PFSK-1 (cell line): Measurements from ENCODE around the gene AKIRIN2.

Experiments used
- FOXP2 ChIP-seq: optimal IDR thresholded peaks from 2 replicates; pipeline ENCODE3; 2011; ENCODE audit warnings: borderline replicate concordance, control low read depth, inconsistent platforms; ENCODE audit not compliant: insufficient read depth; ENCODE audit errors: extremely low read length, extremely low read depth
- POLR2AphosphoS5 ChIP-seq: IDR thresholded peaks from 2 replicates; pipeline ENCODE4 v1.6.1; 2012; ENCODE audit warnings: low read depth, mild to moderate bottlenecking, control low read depth, low read length, moderate library complexity
- SIN3A ChIP-seq: IDR thresholded peaks from 2 replicates; pipeline ENCODE4 v1.6.1; 2012; ENCODE audit warnings: mild to moderate bottlenecking, low read length, moderate library complexity, borderline replicate concordance; ENCODE audit not compliant: insufficient read depth
- TAF1 ChIP-seq: IDR thresholded peaks from 2 replicates; pipeline ENCODE4 v1.6.1; 2012; ENCODE audit warnings: low read length, control low read depth, borderline replicate concordance; ENCODE audit not compliant: insufficient read depth
- TF ChIP-seq, protein P1 (sequence below), 2 experiments: IDR thresholded peaks; 2 replicates each; pipeline versions ENCODE4 v1.6.1 to v1.8.0; 2011 to 2012; ENCODE audit warnings: low read depth in 2 of 2, low read length in 2 of 2, control low read depth in 1 of 2, inconsistent platforms in 1 of 2, mild to moderate bottlenecking in 1 of 2, moderate library complexity in 1 of 2; ENCODE audit not compliant: insufficient read depth in 1 of 2

The AKIRIN2 gene

GRCh38 chr6:87663434-87663833, 38.6 kb downstream of the AKIRIN2 start:
- TF ChIP-seq, protein P1, sequence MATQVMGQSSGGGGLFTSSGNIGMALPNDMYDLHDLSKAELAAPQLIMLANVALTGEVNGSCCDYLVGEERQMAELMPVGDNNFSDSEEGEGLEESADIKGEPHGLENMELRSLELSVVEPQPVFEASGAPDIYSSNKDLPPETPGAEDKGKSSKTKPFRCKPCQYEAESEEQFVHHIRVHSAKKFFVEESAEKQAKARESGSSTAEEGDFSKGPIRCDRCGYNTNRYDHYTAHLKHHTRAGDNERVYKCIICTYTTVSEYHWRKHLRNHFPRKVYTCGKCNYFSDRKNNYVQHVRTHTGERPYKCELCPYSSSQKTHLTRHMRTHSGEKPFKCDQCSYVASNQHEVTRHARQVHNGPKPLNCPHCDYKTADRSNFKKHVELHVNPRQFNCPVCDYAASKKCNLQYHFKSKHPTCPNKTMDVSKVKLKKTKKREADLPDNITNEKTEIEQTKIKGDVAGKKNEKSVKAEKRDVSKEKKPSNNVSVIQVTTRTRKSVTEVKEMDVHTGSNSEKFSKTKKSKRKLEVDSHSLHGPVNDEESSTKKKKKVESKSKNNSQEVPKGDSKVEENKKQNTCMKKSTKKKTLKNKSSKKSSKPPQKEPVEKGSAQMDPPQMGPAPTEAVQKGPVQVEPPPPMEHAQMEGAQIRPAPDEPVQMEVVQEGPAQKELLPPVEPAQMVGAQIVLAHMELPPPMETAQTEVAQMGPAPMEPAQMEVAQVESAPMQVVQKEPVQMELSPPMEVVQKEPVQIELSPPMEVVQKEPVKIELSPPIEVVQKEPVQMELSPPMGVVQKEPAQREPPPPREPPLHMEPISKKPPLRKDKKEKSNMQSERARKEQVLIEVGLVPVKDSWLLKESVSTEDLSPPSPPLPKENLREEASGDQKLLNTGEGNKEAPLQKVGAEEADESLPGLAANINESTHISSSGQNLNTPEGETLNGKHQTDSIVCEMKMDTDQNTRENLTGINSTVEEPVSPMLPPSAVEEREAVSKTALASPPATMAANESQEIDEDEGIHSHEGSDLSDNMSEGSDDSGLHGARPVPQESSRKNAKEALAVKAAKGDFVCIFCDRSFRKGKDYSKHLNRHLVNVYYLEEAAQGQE (IDR thresholded peaks at IDR 0.05; ENCODE audit: insufficient read depth in 1 of 2, low read depth in 2 of 2, low read length in 2 of 2) = no peak
- no peak for TF ChIP-seq SIN3A
- no peak for TF ChIP-seq FOXP2
- no peak for TF ChIP-seq TAF1
- TF ChIP-seq POLR2AphosphoS5 = no peak

GRCh38 chr6:87661503-87661902, 40.5 kb downstream of the AKIRIN2 start:
- TF ChIP-seq POLR2AphosphoS5 = no peak
- TF ChIP-seq SIN3A = no peak
- TF ChIP-seq FOXP2 = no peak
- no peak for TF ChIP-seq TAF1
- TF ChIP-seq, protein P1 (IDR thresholded peaks at IDR 0.05; ENCODE audit: insufficient read depth in 1 of 2, low read depth in 2 of 2, low read length in 2 of 2) = no peak

DNA sequence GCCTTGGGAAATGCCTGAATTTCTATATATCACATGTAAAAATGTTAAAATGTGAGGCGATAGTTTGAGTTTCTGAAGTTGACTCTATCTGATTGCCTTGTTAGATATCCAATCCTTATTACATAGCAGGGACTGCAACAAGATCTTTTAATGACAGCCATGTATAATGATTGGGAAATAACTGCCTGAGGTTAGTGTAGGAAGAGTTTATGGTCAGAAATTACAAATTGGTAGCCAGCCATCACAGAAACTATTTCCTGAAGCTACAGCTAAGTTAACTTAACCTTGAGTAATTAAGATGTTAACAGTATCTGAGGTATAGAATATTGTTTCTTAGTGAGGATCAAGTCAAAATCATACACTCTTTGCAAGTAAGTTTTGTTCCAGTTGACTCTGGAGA, 41.0 kb downstream of the AKIRIN2 start:
- TF ChIP-seq, protein P1 (IDR thresholded peaks at IDR 0.05; ENCODE audit: insufficient read depth in 1 of 2, low read depth in 2 of 2, low read length in 2 of 2) = no peak
- TF ChIP-seq FOXP2 (no peak), POLR2AphosphoS5 (no peak), TAF1 (no peak), SIN3A (no peak)

DNA sequence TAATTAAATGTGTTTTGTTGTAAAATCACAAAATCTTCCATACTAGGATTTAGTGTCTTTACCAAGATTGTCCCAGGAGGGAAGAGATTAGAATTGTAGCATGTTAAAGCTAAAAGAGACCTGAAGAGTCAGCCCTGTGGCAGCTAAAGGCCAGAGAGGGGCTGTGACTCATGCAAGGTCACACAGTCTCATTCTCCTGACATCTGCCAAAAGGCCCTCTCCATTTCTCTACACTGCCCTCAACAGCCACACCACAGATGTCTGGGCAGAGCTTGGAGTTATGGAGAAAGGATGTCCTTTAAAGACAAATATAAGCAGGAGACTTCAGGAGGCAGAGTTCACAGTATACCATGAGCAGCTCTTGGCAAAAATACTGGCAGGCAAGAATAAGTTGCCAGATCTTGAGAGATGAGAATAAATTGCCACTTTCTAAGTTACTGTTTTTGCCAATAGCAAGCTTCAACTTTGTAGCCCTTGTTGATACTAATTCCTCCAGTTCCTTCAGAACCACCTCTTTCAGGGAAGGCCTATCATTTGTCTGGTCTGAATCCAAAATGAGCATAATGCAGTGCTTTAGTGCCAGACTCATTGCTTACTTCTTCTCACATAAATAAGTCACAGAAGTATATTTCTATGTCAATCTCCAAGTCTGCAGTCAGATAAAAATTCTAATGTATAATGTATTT, 41.7 kb downstream of the AKIRIN2 start:
- TF ChIP-seq TAF1 (no peak), FOXP2 (no peak), SIN3A (no peak), POLR2AphosphoS5 (no peak)
- TF ChIP-seq, protein P1 (IDR thresholded peaks at IDR 0.05; ENCODE audit: insufficient read depth in 1 of 2, low read depth in 2 of 2, low read length in 2 of 2) = no peak

GRCh38 chr6:87658516-87658915, 43.5 kb downstream of the AKIRIN2 start:
- TF ChIP-seq FOXP2 (no peak), POLR2AphosphoS5 (no peak), SIN3A (no peak), TAF1 (no peak)
- TF ChIP-seq, protein P1 (IDR thresholded peaks at IDR 0.05; ENCODE audit: insufficient read depth in 1 of 2, low read depth in 2 of 2, low read length in 2 of 2) = no peak
